HG02610 (cell line): Measurements from ENCODE around the gene SLC2A5.

Source experiments
- ATAC-seq: cut with Tn5 transposase; IDR thresholded peaks from one replicate; pipeline ENCODE4 v1.9.1; 2021; ENCODE audit warnings: mild to moderate bottlenecking, moderate library complexity; ENCODE audit not compliant: unreplicated experiment

Gene SLC2A5

DNA sequence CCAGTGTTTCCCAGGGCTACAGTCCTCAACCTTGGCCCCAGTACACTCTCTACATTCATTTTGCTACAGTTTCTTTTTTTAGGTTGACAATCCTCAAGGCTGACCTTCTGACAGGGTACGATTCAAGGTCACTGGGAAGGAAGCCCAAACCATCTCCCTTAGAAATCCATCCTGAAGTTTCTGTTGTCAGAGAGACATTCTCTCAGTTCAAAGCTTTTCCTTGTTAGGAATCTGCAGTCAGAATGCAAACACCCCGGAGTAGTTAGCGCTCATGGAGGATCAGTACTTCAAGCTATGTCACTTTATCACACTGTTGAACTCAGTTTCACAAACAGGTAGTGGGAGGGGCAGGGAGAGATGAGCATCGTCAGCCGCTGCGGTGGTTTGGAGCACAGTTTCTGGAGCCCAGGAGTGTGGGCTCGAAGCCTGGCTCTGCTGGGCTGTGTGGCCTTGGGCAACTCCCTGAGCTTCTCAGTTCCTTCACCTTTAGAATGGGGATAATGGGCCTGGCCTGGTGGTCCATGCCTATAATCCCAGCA is 4.2 kb downstream of the SLC2A5 start:
- no peak for ATAC-seq

- ATAC-seq: no peak
Observed at GRCh38 chr1:9062846-9063245, 6.6 kb downstream of the SLC2A5 start.

DNA sequence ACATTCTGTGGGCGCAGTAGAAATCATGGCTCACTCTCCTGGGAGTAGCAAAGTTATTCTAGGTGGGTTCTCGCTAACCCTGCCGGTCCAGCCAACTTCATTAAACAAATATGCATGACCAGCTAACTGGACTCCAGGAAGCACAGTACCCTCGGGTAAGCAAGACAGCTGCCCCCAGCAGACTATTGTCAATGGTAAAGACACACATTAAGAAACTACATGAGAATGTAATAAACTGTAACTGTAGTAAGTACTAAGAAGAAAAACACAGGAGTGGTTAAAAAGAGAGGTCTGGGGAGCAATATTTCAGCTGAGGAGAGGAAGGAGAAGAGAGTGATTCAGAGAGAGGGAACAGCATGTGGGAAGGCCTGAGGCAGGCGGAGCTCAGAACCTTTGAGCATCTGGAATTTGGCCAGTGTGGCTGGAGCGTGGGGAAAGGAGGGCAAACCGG is 7.4 kb downstream of the SLC2A5 start:
- ATAC-seq: no peak

GRCh38 chr1:9061252-9061960 is 8.0 kb downstream of the SLC2A5 start:
- ATAC-seq: no peak

- ATAC-seq: no peak
Observed at GRCh38 chr1:9059891-9060744, 9.3 kb downstream of the SLC2A5 start.

- ATAC-seq: no peak
Observed at GRCh38 chr1:9058465-9058864, 11.0 kb downstream of the SLC2A5 start.

DNA sequence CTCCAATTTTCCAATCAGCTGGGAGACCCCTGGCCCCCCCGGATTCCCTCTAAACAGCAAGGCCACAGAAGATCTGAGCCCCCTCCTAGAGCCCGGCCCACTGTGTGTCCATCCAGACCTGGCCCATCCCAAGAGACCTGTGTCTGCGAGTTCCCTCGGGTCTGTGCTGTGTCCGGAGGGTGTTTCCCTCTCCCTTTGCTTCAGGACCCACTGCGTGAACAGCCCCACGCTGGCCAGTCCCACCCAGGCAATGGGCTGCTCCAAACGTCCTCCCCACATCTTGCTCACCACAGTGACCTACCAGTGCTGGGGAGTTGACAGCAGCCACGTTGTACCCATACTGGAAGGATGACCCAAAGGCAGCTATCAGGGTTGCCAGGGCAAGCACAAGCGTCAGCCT is 11.6 kb downstream of the SLC2A5 start:
- no peak for ATAC-seq

GRCh38 chr1:9052272-9053049 is 17.0 kb downstream of the SLC2A5 start:
- ATAC-seq: no peak

DNA sequence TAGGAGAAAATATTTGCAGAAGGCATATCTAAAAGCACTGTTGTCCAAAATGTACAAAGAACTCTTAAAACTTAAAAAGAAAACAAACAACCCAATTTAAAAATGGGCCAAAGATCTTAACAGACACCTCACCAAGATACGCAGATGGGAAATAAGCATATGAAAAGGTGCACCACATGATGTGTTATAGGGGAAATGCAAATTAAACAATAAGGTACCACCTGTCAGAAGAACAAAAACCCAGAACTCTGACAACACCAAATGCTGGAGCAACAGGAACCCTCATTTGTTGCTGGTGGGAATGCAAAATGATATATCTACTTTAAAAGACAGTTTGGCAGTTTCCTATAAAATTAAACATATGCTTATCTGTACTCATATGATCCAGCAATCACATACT is 18.1 kb downstream of the SLC2A5 start:
- ATAC-seq: no peak

- ATAC-seq: no peak
Observed at GRCh38 chr1:9050803-9051202, 18.6 kb downstream of the SLC2A5 start.

- no peak for ATAC-seq
Observed at GRCh38 chr1:9048551-9048950, 20.9 kb downstream of the SLC2A5 start.

GRCh38 chr1:9047019-9047418 is 22.4 kb downstream of the SLC2A5 start:
- no peak for ATAC-seq

DNA sequence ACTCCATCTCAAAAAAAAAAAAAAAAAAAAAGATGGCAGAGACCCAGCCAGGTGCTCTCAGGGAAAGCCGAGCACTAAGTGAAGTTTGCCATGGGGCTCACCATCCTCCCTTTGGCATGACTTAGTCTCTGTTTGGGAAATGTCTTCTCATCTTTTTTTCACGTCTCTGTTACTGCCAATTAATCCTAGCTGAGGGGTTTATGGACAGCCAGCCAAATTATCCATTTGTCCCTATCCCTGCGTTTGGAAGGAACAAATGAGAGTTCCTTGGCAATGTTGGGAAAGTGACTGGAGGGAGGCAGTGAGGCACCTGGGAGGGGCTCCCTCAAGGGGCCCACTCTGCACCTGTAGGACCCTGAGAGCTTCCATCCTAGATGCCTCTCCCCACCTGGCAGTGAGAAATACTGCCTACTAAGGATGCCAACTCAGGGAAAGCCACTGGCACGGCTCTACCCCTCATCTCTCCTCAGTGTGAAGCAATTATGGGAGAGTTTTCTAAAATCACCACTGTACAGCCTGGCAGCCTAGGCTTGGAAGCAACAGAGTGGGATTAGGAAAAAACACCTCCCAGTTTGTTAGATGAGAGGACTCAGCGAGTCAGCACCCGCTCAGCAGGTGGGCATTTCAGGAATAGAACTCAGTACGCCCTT is 23.4 kb downstream of the SLC2A5 start:
- no peak for ATAC-seq

DNA sequence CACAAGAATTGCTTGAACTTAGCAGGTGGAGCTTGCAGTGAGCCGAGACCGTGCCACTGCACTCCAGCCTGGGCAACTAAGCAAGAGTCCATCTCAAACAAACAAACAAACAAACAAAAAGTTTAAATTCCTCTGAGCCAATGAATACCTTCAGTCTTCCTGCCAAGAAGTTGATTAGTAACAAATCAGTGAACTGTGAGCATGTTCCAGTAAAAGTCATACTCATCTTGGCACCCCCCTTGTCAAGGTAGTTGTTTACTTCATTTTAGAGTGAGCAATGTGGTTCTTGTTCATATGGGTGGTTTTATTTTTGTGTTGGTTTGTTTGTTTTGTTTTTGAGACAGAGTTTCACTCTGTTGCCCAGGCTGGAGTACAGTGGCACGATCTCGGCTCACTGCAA is 25.2 kb downstream of the SLC2A5 start:
- no peak for ATAC-seq

DNA sequence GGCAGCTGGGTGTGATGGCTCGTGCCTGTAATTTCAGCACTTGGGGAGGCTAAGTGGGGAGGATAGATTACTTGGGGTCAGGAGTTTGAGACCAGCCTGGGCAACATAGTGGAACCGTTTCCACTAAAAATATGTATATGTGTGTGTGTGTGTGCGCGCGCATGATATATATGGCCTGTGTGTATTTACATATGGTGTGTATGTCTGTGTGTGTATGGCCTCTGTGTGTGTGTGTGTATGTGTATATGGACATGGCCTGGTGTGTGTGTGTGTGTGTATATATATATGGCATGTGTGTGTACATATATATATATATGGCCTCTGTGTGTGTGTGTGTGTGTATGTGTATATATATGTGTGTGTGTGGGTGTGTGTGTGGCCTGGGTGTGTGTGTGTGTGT is 27.2 kb downstream of the SLC2A5 start:
- ATAC-seq: no peak

DNA sequence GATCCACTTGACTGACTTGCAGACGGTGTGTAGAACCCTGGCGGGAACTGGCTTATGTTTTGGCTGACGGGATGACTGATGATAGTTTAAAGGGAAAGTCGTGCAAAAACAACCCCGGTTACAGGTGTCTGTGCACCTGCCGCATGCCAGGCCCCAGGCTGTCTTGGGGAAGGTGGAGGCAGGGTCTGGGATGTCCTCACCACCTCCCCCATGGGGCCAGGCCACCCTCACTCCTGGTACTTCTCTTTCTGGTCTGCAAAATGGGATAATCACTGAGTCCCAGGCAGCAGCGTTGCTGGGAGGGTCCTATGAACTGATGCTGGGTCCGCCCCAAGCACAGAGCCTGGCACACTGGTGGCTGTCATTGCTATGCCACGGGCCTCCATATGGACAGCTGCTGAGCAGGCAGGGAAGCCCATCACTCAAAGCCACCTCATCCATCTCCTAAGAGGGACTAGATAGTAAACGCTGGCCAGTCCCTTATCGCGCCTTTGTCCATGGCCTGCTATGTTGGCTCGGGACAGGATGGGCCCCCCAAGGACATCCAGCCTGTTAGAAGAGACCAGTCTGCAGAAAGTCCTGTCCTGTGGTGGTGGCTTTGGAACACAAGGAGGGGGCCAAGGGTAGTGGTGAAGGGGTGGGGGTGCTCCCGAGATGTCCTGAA is 28.2 kb downstream of the SLC2A5 start:
- ATAC-seq: no peak

- no peak for ATAC-seq
Observed at GRCh38 chr1:9040659-9041030, 28.8 kb downstream of the SLC2A5 start.

- no peak for ATAC-seq
Observed at GRCh38 chr1:9039761-9040658, 29.4 kb downstream of the SLC2A5 start.
